CD4-positive, alpha-beta T cell treated with Interleukin-17A for 4 hours (primary cell): ENCODE measurements around the gene EIF3F.

Experiments used
- DNase-seq: peaks from one replicate; pipeline ENCODE4 v3.0.0-alpha.2; 2020; ENCODE audit warnings: mixed read lengths

Gene EIF3F

GRCh38 chr11:7994581-7995278 lies 7.6 kb downstream of the EIF3F start:
- no peak for DNase-seq

- no peak for DNase-seq
These were observed 12.7 kb downstream of the EIF3F start for GRCh38 chr11:7999795-8000194.

DNA sequence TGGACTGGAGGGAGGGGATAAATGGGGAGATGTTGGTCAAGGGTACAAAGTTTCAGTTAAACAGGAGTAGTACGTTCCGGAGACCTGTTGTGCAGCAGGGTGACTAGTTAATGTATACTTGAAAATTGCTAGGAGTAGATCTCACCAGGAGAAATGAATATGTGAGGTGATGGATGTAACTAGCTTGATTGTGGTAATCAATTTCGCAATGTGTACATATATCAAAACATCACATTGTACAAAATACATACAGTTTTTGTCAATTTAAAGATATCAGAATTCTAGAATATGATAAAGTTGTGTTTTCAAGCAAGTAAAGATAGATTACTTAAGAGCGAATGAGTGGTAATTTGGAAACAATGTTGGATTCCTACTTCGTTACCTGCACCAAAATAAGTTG lies 13.3 kb downstream of the EIF3F start:
- no peak for DNase-seq

GRCh38 chr11:8002676-8003075 lies 15.5 kb downstream of the EIF3F start:
- DNase-seq, result no peak

- DNase-seq, result no peak
These were observed 16.1 kb downstream of the EIF3F start for GRCh38 chr11:8003187-8003586.

DNA sequence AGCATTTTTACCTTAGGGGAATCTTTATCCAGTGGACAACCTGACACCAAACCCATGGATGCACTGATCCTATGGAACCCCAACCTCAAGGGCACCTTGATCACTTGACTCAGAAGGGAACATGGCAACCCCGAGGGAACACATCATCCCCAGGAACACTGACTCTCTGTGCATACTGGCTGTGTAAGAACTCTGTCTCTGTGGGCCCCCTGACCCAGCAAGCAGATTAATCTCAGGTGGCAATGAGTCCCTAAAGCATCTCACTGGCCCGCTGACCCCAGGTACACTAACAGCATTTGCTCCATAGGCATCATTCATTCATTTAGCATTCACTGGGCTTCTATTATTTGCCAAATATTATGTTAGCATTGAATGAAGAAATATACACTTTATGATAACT lies 16.9 kb downstream of the EIF3F start:
- DNase-seq, result no peak

GRCh38 chr11:8005556-8005955 lies 18.4 kb downstream of the EIF3F start:
- no peak for DNase-seq

DNA sequence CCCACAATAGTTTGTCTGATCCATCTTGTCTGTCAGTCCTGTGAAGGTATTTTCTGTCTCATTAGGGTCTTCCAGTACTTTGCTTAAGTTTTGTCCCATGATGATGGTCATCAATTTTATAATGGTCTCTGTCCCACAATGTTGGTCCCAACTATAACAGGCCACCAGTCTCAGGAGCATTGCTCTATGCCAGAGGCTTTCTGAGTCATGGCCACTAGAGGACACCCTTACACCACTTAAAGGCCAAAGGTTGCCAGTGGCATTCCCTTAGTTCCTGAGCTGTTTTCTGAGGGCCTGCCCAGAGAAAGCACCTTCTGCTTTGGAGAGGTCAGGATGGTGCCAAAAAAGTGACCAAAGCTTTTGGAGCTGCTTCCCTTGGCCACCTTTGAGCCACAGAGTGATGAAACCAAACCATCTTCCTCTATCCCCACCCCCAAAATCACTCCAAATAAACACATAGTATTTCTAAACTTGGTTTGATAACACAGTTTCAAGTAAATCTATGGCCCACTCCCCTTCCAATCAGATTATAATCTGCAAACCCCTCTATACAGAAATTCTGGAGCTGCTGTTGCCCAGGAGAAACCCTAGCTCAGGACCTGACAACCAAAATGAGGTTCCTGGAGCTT lies 19.3 kb downstream of the EIF3F start:
- peak; percentile 60 for DNase-seq

- no peak for DNase-seq
These were observed 21.1 kb downstream of the EIF3F start for GRCh38 chr11:8008212-8008611.

GRCh38 chr11:8009856-8010255 lies 22.7 kb downstream of the EIF3F start:
- DNase-seq, result no peak

DNA sequence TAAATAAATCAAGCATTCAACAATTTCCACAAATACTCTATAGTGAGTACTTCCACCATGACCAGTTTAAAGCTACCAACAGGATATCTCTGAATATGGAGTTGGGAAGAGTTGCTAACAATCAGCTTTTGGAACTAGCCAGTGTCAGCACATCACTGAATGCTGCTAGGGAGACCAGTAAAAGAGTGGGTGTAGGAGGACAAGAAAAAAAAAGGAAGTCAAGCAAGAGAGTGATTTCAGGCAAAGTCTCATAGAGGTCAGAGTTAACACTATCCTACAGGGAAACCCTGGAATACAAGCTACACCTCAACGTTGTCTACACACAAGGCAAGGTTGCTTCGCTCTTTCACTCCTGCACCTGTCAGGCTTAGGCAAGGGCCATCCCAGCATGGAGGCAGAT lies 24.2 kb downstream of the EIF3F start:
- DNase-seq, result no peak

GRCh38 chr11:8011981-8012444 lies 24.9 kb downstream of the EIF3F start:
- no peak for DNase-seq

- DNase-seq, result no peak
These were observed 26.7 kb downstream of the EIF3F start for GRCh38 chr11:8013833-8014232.

GRCh38 chr11:8015753-8016239 lies 28.7 kb downstream of the EIF3F start:
- DNase-seq, result no peak

- no peak for DNase-seq
These were observed 29.3 kb downstream of the EIF3F start for GRCh38 chr11:8016440-8016839.

DNA sequence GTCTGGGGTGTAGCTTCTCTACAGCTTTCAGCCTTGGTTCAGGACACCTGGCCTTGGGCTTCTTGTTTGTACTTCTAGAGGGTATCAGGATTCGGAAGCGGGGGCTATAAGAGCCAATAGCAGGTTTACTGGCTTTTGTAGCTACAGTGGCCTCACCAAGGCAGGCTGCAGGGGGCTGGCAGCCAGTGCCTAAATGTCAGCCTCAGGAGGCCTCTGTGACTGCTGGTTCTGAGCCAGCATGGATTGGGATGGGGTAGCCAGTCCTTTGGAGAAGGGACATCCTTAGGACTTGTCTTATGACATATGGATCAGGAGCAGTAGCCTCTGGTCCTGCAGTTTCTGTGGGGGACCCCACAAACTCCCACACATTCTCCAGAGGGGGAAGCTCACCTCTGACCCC lies 29.9 kb downstream of the EIF3F start:
- no peak for DNase-seq

DNA sequence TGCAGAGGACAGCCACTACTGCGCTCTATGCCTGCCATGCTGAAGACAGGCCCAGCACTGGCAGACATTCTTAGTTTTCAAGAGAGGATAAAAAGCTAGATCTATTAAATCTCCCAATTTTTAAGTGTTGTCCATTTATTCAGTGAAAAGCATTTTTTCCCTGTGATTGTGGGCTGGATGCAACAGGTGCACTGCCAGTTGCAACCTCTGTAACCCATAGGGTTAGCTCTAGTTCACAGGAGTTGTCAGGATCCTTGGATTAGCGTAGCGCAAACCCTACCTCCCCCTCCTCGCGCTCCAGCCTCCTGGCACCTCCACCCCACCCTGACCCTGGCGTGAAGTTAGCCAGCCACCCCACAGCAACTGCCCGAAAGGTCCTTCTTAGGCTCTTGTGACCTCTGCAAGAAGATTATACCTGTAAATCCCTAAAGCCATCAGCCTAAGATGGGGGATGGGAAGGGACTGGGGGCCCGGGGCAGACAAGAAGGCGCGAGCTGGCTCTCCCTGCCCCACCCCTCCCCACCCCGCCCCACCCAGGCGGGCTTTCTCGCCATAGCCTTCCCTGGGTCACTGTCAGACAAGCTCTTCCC lies 30.9 kb downstream of the EIF3F start:
- DNase-seq, result no peak

GRCh38 chr11:8018484-8019313 lies 31.6 kb downstream of the EIF3F start:
- peak; percentile 77 for DNase-seq

GRCh38 chr11:8019314-8020243 lies 32.4 kb downstream of the EIF3F start:
- peak; percentile 34 for DNase-seq

DNA sequence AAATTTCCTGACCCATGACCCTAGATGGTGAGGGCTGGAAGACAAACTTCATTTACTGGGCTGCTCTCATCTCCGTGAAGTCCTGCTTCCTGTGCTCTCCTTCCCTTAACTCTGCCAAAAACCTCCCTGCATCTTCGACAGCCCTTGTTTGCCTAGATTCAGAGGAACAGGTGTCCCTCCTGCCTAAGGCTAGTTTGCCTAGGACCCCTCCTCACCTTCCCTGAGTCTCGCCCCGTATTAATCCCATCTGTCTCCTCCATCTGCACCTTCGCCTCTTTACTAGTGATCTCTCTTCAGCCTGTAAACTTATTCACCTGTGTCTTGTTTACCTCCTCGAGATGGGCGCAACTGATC lies 33.1 kb downstream of the EIF3F start:
- no peak for DNase-seq

- DNase-seq, result no peak
These were observed 34.8 kb downstream of the EIF3F start for GRCh38 chr11:8021920-8022319.

DNA sequence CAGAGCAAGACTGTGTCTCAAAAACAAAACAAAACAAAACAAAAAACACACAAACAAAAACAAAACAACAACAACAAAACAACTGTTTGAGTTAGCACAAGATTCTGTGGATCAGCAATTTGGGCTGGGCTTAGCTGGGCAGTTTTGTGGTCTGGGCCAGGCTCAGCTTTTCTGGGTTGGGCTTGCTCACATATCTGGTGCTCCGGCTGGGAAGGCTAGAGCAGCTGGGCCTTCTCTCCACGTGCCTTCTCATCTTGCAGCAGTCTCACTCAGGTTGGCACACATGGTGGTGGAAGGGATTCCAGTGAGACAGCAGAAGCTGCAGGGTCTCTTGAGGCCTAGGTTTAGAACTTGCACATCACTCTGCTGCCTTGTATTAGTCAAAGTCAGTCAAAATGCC lies 35.7 kb downstream of the EIF3F start:
- no peak for DNase-seq
